ENCODE measurements around the gene NSUN7. TPM values are rescaled to one million over a fixed set of nuclear protein-coding genes. Genes with fewer than 3 reads are reported as not detected.
A peak's percentile ranks its signal among the peaks of the same experiment; 100 is the strongest.
"Not testable (repeated sequence)": the region's sequence is repeated elsewhere in the genome, so short reads cannot be mapped to it uniquely, and the experiment has no call there.

NSUN7 gene
- total RNA-seq, 1 donor from 2014 or later: 0.91 TPM

- H3K36me3 ChIP-seq: no peaks in the 10 kb centered on the region
- H3K27ac ChIP-seq (replicated peaks): no peak overlapping the region
- H3K4me3 ChIP-seq: no peak overlapping the region
- no peaks in the 10 kb centered on the region for H3K4me1 ChIP-seq
- DNase-seq: no peak
- TF ChIP-seq CTCF (IDR thresholded peaks at IDR 0.05; ENCODE audit: borderline replicate concordance): no peak
- H3K9me3 ChIP-seq (replicated peaks): no peaks in the 10 kb centered on the region
- intact Hi-C loops (cut with micrococcal nuclease): no loop called here
- H3K27me3 ChIP-seq (ENCODE audit: low read depth): peaks cover 38% of the 10 kb centered on the region
Observed at GRCh38 chr4:40710484-40711254, 39.1 kb upstream of the NSUN7 start.

GRCh38 chr4:40713001-40713400, 36.8 kb upstream of the NSUN7 start:
- H3K27me3 ChIP-seq (ENCODE audit: low read depth): peaks cover 46% of the 10 kb centered on the region
- H3K9me3 ChIP-seq (replicated peaks); intact Hi-C loops (cut with micrococcal nuclease); DNase-seq; H3K4me3 ChIP-seq; H3K27ac ChIP-seq (replicated peaks); H3K36me3 ChIP-seq; H3K4me1 ChIP-seq: not testable (repeated sequence)

- intact Hi-C loops (cut with micrococcal nuclease): no loop called here
- Histone ChIP-seq H3K36me3 (no peaks in the 10 kb centered on the region), H3K4me3 (no peak overlapping the region), H3K27ac (replicated peaks) (no peak overlapping the region), H3K4me1 (no peaks in the 10 kb centered on the region), H3K9me3 (replicated peaks) (no peaks in the 10 kb centered on the region), H3K27me3 (ENCODE audit: low read depth) (peaks cover 53% of the 10 kb centered on the region)
- no peak for TF ChIP-seq CTCF (IDR thresholded peaks at IDR 0.05; ENCODE audit: borderline replicate concordance)
- DNase-seq: no peak
Observed at GRCh38 chr4:40713798-40714197, 36.0 kb upstream of the NSUN7 start.

- TF ChIP-seq CTCF (IDR thresholded peaks at IDR 0.05; ENCODE audit: borderline replicate concordance): no peak
- Histone ChIP-seq H3K4me1 (no peaks in the 10 kb centered on the region), H3K27me3 (ENCODE audit: low read depth) (peaks cover 52% of the 10 kb centered on the region), H3K9me3 (replicated peaks) (no peaks in the 10 kb centered on the region), H3K36me3 (no peaks in the 10 kb centered on the region), H3K27ac (replicated peaks) (no peak overlapping the region), H3K4me3 (no peak overlapping the region)
- intact Hi-C loops (cut with micrococcal nuclease): no loop called here
- no peak for DNase-seq
Observed at GRCh38 chr4:40718586-40718985, 31.2 kb upstream of the NSUN7 start.

- DNase-seq: no peak
- no peak overlapping the region for H3K27ac ChIP-seq (replicated peaks)
- intact Hi-C loops (cut with micrococcal nuclease): no loop called here
- H3K9me3 ChIP-seq (replicated peaks): no peaks in the 10 kb centered on the region
- H3K27me3 ChIP-seq (ENCODE audit: low read depth): peaks cover 53% of the 10 kb centered on the region
- TF ChIP-seq CTCF (IDR thresholded peaks at IDR 0.05; ENCODE audit: borderline replicate concordance): peak; percentile 22
- H3K4me3 ChIP-seq: no peak overlapping the region
- no peaks in the 10 kb centered on the region for H3K36me3 ChIP-seq
- no peaks in the 10 kb centered on the region for H3K4me1 ChIP-seq
Observed at GRCh38 chr4:40719008-40719623, 30.6 kb upstream of the NSUN7 start.

GRCh38 chr4:40720351-40720750, 29.4 kb upstream of the NSUN7 start:
- Histone ChIP-seq H3K9me3 (replicated peaks) (no peaks in the 10 kb centered on the region), H3K4me1 (no peaks in the 10 kb centered on the region), H3K27ac (replicated peaks) (no peak overlapping the region), H3K4me3 (no peak overlapping the region), H3K27me3 (ENCODE audit: low read depth) (peaks cover 48% of the 10 kb centered on the region), H3K36me3 (no peaks in the 10 kb centered on the region)
- TF ChIP-seq CTCF (IDR thresholded peaks at IDR 0.05; ENCODE audit: borderline replicate concordance): no peak
- intact Hi-C loops (cut with micrococcal nuclease): no loop called here
- no peak for DNase-seq
